ENCODE data around the gene SLC36A2.
"Not testable (repeated sequence)": the region's sequence is repeated elsewhere in the genome, so short reads cannot be mapped to it uniquely, and the experiment has no call there.

Gene SLC36A2

GRCh38 chr5:151347369-151347768, at the start of gene SLC36A2:
Gene SLC36A2, minus strand, starts transcription at chr5:151347559. Its CDS starts 99 bp downstream, at chr5:151347460.
- DNase-seq (ENCODE audit: low spot score), result no peak

GRCh38 chr5:151388960-151389359, 41.6 kb upstream of the SLC36A2 start:
- DNase-seq (ENCODE audit: low spot score), result no peak

DNA sequence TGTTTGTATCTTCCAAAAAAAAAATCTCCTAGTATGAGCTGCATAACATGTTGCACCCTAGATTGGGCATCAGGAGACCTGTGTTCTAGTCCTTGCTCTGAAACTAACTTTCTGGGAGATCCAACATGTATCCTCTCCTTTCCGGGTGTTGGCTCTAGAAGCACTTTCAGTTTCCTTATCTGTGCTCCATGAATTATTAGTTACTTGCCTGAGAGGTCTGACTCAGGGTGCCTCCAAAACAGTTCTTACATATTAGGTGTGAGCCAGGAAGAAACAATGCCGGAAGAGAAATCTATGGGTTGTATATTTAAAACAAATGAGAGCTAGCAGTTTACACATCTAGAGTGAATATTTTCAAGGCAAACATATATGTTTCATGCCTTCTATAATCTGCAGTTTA, 36.7 kb upstream of the SLC36A2 start:
- no peak for DNase-seq (ENCODE audit: low spot score)

DNA sequence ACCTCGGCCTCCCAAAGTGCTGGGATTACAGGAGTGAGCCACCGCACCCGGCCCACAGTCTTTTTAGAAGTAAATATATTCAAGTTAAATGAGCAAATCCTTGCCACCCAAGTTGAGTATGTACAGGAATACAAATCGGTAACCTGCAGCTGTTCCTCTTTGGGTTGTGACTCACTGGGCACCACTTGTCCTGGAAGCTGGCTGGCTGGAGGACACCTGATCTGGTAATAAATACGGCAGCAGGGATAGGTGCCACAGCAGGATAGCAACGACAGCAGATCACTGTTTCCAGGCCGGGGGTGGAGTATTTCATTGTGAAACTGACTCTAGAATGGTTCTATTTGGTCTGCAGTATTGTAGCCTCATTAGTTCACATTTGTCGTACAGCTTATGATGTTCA, 35.7 kb upstream of the SLC36A2 start:
- no peak for DNase-seq (ENCODE audit: low spot score)

GRCh38 chr5:151382576-151382975, 35.2 kb upstream of the SLC36A2 start:
- DNase-seq (ENCODE audit: low spot score), result no peak

GRCh38 chr5:151381899-151382298, 34.5 kb upstream of the SLC36A2 start:
- DNase-seq (ENCODE audit: low spot score), result no peak

- no peak for DNase-seq (ENCODE audit: low spot score)
Measured at GRCh38 chr5:151378616-151379015, 31.3 kb upstream of the SLC36A2 start.

DNA sequence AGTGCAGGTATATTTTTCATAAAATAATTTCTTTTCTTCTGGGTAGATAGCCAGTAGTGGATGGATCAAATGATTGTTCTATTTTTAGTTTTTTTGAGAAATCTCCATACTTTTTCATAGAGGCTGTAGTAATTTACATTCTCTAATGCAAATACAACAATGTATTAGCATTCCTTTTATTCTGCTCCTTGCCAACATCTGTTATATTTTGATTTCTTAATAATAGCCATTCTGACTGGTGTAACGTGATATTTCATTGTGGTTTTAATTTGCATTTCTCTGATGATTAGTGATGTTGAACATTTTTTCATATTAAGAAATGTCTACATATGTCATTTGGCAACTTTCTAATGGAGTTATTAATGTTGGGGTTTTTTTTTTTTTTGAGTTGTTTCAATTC, 27.2 kb upstream of the SLC36A2 start:
- no peak for DNase-seq (ENCODE audit: low spot score)

- DNase-seq (ENCODE audit: low spot score), result not testable (repeated sequence)
Measured at GRCh38 chr5:151367038-151367437, 19.7 kb upstream of the SLC36A2 start.

DNA sequence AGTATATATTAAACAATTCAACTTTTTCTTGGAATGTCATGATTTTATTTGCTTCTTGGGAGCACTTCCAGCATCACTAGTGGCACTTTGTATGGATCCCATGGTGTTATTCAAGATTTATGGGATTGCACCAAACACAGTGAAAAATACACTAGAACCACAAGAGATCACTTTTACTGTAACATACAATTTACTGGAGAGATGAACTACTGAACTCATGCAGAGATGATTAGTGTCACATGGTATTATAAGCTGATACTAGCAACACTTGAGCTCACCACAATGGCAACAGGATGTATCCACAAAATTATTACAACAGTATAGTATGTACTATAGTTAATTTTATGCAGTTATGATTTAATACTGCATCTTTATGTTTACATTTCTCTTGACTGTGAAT, 16.3 kb upstream of the SLC36A2 start:
- DNase-seq (ENCODE audit: low spot score), result no peak

DNA sequence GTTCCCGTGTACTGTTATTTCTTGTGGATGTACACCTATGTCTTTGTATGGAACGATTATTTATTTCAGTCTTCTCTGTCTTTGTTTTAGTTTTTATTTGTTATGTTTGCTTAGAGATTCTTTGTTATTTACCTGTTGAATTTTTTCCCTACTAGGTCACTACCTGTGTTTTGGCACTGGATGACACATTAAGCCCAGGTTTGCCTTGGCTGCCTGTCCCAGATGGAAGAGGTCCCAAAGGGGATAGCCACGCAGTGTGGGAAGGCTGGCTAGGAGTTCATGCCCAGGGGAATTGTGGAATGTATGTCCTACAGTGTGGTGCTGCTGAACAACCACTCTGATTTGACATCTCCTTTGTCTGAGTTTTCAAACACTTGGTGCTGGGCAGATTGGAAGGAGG, 15.6 kb upstream of the SLC36A2 start:
- DNase-seq (ENCODE audit: low spot score), result no peak

DNA sequence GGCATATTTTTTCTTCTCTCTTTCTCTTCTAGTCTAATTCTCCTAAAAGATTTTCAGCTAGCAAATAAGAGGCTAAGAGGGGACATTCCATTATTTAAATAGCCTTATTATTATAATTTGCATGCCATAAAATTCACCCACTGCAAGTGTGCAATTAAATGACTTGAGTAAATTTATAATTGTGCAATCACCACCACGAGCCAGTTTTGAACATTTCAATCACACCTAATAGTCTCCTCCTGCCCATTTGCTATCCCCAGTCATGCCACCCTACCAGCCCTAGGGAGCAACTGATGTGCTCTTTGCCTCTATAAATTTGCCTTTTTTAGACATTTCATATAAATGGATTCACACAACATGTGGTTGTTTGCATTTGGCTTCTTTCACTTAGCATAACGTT, 12.0 kb upstream of the SLC36A2 start:
- DNase-seq (ENCODE audit: low spot score), result no peak

- no peak for DNase-seq (ENCODE audit: low spot score)
Measured at GRCh38 chr5:151357792-151358191, 10.4 kb upstream of the SLC36A2 start.

DNA sequence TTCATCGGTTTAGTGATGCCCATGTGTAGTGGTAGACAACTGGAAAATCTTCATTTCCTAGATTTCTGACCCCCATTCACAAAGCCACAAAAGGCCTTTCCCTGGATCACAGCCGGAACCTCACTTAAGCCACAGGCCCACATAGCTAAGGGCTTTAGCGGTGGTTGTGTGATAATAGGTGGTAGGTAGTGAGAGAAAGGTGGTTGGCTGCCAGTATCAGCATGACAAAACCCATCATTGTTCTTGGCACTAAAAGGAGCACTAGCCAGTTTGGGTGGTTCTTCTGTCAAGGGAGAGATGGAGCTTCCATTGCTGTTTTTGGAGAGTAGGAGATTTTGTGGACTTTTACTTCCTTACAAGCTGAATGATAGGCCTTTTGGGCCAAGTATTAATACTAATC, 9.7 kb upstream of the SLC36A2 start:
- no peak for DNase-seq (ENCODE audit: low spot score)

DNA sequence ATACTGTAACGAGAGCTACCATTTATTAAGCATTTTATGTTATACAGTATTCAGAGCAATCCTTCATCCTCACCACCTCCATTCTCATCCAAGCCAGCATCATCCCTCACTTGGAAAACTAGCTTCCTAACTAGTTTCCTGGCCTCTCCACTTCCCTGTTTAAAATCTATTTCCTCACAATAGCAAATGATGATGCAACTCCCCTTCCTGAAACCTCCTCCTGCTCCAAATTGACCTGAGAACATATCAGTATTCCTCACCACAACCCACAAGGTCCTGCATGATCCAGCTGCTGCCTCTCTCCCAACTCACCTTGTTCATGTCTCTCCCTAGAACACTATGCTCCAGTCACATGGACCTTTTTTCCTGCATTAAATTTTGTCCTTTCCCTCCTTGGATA, 4.3 kb upstream of the SLC36A2 start:
- DNase-seq (ENCODE audit: low spot score), result no peak

- DNase-seq (ENCODE audit: low spot score), result no peak
Measured at GRCh38 chr5:151348789-151349188, 1.4 kb upstream of the SLC36A2 start.

GRCh38 chr5:151345808-151346478, 1.4 kb downstream of the SLC36A2 start:
- DNase-seq (ENCODE audit: low spot score), result peak; percentile 53

GRCh38 chr5:151345187-151345807, 2.1 kb downstream of the SLC36A2 start:
- DNase-seq (ENCODE audit: low spot score), result no peak

- DNase-seq (ENCODE audit: low spot score), result no peak
Measured at GRCh38 chr5:151344088-151344487, 3.3 kb downstream of the SLC36A2 start.

GRCh38 chr5:151340004-151340403, 7.4 kb downstream of the SLC36A2 start:
- DNase-seq (ENCODE audit: low spot score), result no peak

DNA sequence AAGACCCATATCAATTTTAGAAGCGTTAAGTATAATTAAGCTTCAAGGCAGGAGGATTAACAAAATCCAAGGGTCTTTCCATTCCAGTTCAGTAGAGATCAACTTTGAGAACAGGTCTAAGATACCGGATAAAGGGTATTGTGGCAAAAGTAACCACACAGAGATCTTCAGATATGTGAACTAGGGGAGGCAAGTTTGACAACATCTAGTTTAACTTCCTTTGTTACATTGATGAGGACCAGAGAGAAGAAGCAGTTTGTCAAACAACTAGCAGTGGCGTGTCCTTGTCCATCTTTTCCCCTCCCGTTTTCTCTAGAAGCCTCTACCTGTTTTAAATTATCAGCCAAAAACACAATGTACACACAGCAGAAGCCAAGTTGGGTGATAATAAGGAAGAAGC, 8.6 kb downstream of the SLC36A2 start:
- no peak for DNase-seq (ENCODE audit: low spot score)

GRCh38 chr5:151332857-151333256, 14.5 kb downstream of the SLC36A2 start:
- DNase-seq (ENCODE audit: low spot score), result no peak

DNA sequence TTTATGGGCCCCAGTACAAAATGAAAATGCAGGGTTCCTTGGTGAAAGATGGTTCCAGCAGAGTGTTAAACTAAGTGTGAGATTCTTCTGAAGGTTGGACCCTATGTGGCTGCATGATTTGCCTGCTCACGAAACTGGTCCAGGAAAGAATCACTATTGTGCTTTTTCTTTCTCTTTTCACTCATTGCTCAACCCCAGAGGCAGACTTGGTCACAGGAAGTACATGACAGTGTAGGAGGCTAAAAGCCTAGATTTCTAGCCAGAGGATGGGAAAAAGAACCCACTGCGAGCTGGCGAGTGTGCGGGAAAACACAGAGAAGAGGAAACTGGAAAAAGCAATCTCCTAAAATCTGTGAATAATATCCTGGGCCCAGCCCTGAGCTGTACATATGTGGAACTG, 18.6 kb downstream of the SLC36A2 start:
- no peak for DNase-seq (ENCODE audit: low spot score)

GRCh38 chr5:151327585-151327984, 19.8 kb downstream of the SLC36A2 start:
- DNase-seq (ENCODE audit: low spot score), result no peak
